K562 (cell line): Measurements from ENCODE around the gene EFEMP2. TPM values are rescaled to one million over a fixed set of nuclear protein-coding genes. Genes with fewer than 3 reads are reported as not detected.
A peak's percentile ranks its signal among the peaks of the same experiment; 100 is the strongest.

Experiments
- CBX3 ChIP-seq, 2 experiments: IDR thresholded peaks; 1 replicate in 1 of 2; 2 replicates in 1 of 2; pipeline ENCODE4 v1.6.1; 2012; ENCODE audit warnings: inconsistent platforms in 2 of 2, low read length in 2 of 2, borderline replicate concordance in 1 of 2, control low read depth in 1 of 2
- PRMT5 ChIP-seq: sonication (generic); formaldehyde crosslinking; IDR thresholded peaks from 2 replicates; pipeline ENCODE4 v1.5.0; 2020; ENCODE audit warnings: missing genetic modification reagents
- RBM14 ChIP-seq: fragments of 200-400 bp; formaldehyde crosslinking; IDR thresholded peaks from 2 replicates; pipeline ENCODE4 v1.6.1; 2018; ENCODE audit warnings: low read depth, mild to moderate bottlenecking, low read length, moderate library complexity, borderline replicate concordance; ENCODE audit not compliant: insufficient read depth
- SUPT5H ChIP-seq: fragments of 450-650 bp; IDR thresholded peaks from 2 replicates; pipeline ENCODE4 v1.6.1; 2016
- ZFX ChIP-seq: sonication (generic); formaldehyde crosslinking; IDR thresholded peaks from 2 replicates; pipeline ENCODE4 v1.8.0; 2022; ENCODE audit warnings: mild to moderate bottlenecking, missing genetic modification reagents, moderate library complexity
- ZNF324 ChIP-seq: fragments of 250-450 bp; sonication (Bioruptor Pico); IDR thresholded peaks from 2 replicates; pipeline ENCODE4 v1.4.0; 2020; ENCODE audit warnings: mild to moderate bottlenecking
- polyA plus RNA-seq, 8 experiments: library from polyadenylated mRNA; depleted of rRNA in 4 of 8; stranded (reverse) in 5 of 8; unstranded in 3 of 8; fragments of >200 nt; fragmentation: Nextera tagmentation in 2 of 8; fragmentation: Illumina TruSeq in 1 of 8; extraction: Ambion mirVana in 2 of 8; extraction: Trizol in 1 of 8; gene quantifications; 2 replicates each; pipeline versions ENCODE4 v1.2.1 to v1.2.3, GENCODE V29; 2011 to 2014; ENCODE audit warnings: inconsistent platforms in 1 of 8, missing spikeins in 1 of 8
- total RNA-seq, 7 experiments: library from RNA; depleted of rRNA in 6 of 7; stranded (reverse); fragments of >200 nt in 6 of 7; fragmentation: Illumina TruSeq in 2 of 7; extraction: Trizol in 2 of 7; gene quantifications; 2 replicates each; pipeline versions ENCODE4 v1.2.1 to v1.2.3, GENCODE V29; 2011 to 2021; ENCODE audit warnings: low replicate concordance in 1 of 7
- TF ChIP-seq, protein P1 (sequence below): fragments of 450-650 bp; formaldehyde crosslinking; IDR thresholded peaks from 2 replicates; pipeline ENCODE4 v1.4.0; 2022; ENCODE audit warnings: missing genetic modification characterization
- TF ChIP-seq, protein P2 (sequence below): fragments of 450-650 bp; formaldehyde crosslinking; conservative IDR thresholded peaks from 2 replicates; pipeline ENCODE4 v1.4.0; 2022; ENCODE audit warnings: mild to moderate bottlenecking, missing genetic modification characterization
- TF ChIP-seq, protein P3 (sequence below), 2 experiments: fragments of 450-650 bp in 1 of 2; sonication (generic) in 1 of 2; formaldehyde crosslinking in 1 of 2; IDR thresholded peaks in 1 of 2; conservative IDR thresholded peaks in 1 of 2; 2 replicates each; pipeline versions ENCODE4 v1.6.1 to v1.8.1; 2016 to 2023; ENCODE audit warnings: mild to moderate bottlenecking in 2 of 2, moderate library complexity in 2 of 2, inconsistent platforms in 1 of 2, missing genetic modification reagents in 1 of 2

The EFEMP2 gene
- total and polyA plus RNA-seq, 9 of the 15 experiments (the other 6 are each of a cell fraction or from before 2014, with no cell fraction given), result 0.07 to 2.9 (median 0.69) TPM; not detected in 1

DNA sequence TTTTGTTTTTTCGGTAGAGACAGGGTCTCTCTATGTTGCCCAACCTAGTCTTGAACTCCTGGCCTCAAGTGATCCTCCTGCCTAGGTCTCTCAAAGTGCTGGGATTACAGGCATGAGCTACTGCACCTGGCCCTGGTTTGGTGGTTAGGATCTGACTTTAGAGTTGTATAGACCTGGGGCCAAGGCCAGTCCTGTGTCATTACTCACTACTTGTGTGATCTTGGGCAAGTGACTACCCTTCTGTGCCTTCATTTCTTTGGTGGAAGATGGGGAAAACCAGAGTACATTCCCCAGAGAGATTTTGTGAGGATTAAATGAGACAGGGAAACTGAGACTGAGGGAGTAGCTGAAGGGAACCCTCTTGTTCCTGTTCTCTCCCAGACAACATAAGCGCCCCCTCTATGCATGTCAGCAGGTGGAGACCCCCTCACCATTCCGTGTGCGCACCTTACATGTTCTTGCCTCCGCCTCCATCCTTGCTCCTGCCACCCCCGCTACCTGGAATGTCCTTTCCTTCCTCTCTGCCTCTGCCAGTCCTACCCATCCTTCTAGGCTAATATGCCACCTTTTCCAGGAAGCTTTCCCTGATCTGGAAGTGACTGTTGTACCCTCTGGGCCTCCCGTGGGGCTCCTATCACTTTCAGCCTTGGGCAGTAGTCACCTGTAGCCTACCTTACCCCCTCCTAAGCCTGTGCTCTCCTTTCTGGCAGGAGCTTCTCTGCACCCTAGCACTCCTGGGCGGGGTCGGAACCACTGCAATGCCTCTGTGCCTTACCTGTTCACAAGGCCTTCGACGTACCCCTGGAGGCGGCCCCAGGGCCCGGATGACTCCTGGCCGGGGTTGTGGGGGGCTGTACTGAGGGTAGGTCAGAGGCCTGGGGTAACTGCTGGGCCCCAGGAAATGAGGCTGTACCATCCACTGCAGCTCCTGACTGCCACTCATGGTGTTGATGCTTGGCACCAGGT lies 23.7 kb upstream of the EFEMP2 start (continued):
- TF ChIP-seq PRMT5 (CRISPR knock-in tag) (no peak), RBM14 (no peak), CBX3 (IDR thresholded peaks at IDR 0.05; ENCODE audit: borderline replicate concordance in 1 of 2, low read length in 2 of 2) (no peak), ZNF324 (CRISPR knock-in tag) (no peak), ZFX (CRISPR knock-in tag) (no peak), SUPT5H (peak; percentile 57)
- TF ChIP-seq, protein P1, sequence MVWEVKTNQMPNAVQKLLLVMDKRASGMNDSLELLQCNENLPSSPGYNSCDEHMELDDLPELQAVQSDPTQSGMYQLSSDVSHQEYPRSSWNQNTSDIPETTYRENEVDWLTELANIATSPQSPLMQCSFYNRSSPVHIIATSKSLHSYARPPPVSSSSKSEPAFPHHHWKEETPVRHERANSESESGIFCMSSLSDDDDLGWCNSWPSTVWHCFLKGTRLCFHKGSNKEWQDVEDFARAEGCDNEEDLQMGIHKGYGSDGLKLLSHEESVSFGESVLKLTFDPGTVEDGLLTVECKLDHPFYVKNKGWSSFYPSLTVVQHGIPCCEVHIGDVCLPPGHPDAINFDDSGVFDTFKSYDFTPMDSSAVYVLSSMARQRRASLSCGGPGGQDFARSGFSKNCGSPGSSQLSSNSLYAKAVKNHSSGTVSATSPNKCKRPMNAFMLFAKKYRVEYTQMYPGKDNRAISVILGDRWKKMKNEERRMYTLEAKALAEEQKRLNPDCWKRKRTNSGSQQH (CRISPR knock-in tag), result peak; percentile 9; the same call in 1 of the 2 replicates
- TF ChIP-seq, protein P2, sequence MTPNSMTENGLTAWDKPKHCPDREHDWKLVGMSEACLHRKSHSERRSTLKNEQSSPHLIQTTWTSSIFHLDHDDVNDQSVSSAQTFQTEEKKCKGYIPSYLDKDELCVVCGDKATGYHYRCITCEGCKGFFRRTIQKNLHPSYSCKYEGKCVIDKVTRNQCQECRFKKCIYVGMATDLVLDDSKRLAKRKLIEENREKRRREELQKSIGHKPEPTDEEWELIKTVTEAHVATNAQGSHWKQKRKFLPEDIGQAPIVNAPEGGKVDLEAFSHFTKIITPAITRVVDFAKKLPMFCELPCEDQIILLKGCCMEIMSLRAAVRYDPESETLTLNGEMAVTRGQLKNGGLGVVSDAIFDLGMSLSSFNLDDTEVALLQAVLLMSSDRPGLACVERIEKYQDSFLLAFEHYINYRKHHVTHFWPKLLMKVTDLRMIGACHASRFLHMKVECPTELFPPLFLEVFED (CRISPR knock-in tag), result peak; percentile 87
- TF ChIP-seq, protein P3, sequence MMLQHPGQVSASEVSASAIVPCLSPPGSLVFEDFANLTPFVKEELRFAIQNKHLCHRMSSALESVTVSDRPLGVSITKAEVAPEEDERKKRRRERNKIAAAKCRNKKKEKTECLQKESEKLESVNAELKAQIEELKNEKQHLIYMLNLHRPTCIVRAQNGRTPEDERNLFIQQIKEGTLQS (IDR thresholded peaks at IDR 0.05), result no peak
- TF ChIP-seq, protein P3 (CRISPR knock-in tag; conservative IDR thresholded peaks at IDR 0.05), result 0 out of 2 replicates have a peak, but pooled peaks have one; percentile 11
